Activated CD4-positive, alpha-beta T cell treated with anti-CD3 and anti-CD28 coated beads, Interleukin-2, Interleukin-6, amounts not matched to agents 100 ng/mL and 50 ng/mL, durations not matched to agents 16 hours and 8 hours (primary cell): Measurements from ENCODE around the gene SCNN1G.
A peak's percentile ranks its signal among the peaks of the same experiment; 100 is the strongest.
"Not testable (repeated sequence)": the region's sequence is repeated elsewhere in the genome, so short reads cannot be mapped to it uniquely, and the experiment has no call there.

Source experiments
- DNase-seq: peaks from one replicate; pipeline ENCODE4 v3.0.0-alpha.2; 2020

The SCNN1G gene

DNA sequence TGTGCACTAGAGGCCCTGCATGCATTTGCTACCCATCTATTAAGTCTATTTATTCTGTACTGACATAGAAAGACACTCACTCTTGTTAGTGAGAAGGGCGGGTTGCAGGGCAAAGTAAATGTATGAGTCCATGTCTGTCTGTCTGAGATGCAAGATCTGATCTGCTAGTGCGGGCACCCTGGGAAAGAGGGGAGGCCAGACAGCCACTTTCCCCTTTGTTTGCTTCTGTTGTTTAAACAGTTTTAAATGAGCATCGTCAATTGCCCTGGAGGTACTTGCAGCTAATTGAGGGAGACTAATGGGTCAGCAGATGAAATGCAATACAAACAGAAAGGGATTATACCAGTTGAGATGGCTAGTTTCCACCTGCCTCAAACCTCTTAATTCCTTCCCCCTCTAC, 24.9 kb downstream of the SCNN1G start:
- no peak for DNase-seq

- no peak for DNase-seq
These were observed 27.1 kb downstream of the SCNN1G start for GRCh38 chr16:23209606-23210005.

- DNase-seq, result no peak
These were observed 31.3 kb downstream of the SCNN1G start for GRCh38 chr16:23213831-23214230.

GRCh38 chr16:23214796-23215195, 32.3 kb downstream of the SCNN1G start:
- no peak for DNase-seq

- DNase-seq, result no peak
These were observed 32.9 kb downstream of the SCNN1G start for GRCh38 chr16:23215435-23215834.

DNA sequence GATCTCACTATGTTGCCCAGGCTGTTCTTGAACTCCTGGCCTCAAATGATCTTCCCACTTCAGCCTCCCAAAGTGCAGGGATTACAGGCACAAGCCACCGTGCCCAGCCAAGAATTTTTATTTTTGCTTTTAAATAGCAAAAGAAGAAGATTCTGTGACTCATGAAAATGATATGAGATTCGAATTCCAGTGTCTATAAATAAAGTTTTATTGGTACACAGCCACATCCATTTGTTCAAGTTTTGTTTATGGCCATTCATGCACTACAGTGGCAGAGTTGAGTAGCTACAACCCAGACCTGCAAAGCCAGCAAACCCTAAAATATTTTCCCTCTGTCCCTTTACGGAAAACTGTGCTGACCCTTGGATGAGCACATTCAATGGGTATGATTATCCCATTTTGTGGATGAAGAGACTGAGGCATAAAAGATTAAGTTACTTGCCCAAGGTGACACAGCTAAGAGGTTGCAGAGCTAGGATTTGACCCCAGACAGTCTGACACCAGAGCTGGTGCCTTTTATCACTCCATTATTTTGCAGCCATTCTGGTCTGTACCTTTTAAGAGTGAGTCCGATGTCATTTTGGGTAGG, 34.2 kb downstream of the SCNN1G start:
- no peak for DNase-seq

- DNase-seq, result no peak
These were observed 35.1 kb downstream of the SCNN1G start for GRCh38 chr16:23217646-23218045.

DNA sequence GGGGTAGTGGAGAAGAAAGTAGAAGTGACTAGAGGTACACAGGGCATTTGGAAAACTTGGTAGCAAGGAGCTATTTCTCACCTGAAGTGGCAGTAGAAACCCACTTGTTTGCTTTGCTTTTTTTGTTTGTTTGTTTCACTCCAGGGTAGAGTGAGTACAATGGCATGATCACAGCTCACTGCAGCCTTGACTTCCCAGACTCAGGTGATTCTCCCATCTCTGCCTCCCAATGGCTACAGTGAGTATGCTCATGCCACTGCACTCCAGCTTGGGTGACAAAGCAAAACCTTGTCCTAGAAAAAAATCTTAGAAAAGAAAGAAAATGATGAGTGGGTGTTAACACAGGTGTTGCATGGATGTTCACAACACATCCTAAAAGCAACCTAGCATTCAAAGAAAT, 40.4 kb downstream of the SCNN1G start:
- no peak for DNase-seq

- DNase-seq, result no peak
These were observed 40.8 kb downstream of the SCNN1G start for GRCh38 chr16:23223368-23223767.

DNA sequence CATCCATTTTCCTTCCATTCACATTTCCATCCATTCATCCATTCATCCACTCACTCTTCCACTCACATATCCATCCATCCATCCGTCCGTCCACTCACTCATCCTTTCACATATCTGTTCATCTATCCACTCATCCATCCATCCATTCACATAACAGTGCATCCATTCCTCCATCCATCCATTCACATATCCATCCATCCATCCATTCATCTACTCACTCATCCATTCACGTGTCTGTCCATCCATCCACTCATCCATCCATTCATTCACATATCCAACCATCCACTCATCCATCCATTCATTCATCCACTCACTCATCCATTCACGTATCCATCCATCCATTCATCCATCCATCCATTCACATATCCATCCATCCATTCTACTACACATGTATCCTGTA, 42.6 kb downstream of the SCNN1G start:
- no peak for DNase-seq

- no peak for DNase-seq
These were observed 43.1 kb downstream of the SCNN1G start for GRCh38 chr16:23225634-23226033.

GRCh38 chr16:23227529-23227928, 45.0 kb downstream of the SCNN1G start:
- no peak for DNase-seq

DNA sequence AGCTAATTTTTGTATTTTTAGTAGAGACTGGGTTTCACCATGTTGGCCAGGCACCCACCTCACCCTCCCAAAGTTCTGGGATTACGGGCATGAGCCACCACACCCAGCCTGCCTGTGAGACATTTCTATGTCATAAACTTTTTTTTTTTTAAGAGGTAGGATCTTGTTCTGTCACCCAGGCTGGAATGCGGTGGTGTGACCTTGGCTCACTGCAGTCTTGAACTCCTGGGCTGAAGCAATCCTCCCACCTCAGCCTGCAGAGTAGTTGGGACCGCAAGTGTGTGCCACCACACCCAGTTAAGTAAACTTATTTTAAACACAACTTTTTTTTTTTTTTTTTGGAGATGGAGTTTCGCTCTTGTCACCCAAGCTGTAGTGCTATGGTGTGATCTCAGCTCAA, 47.2 kb downstream of the SCNN1G start:
- no peak for DNase-seq

DNA sequence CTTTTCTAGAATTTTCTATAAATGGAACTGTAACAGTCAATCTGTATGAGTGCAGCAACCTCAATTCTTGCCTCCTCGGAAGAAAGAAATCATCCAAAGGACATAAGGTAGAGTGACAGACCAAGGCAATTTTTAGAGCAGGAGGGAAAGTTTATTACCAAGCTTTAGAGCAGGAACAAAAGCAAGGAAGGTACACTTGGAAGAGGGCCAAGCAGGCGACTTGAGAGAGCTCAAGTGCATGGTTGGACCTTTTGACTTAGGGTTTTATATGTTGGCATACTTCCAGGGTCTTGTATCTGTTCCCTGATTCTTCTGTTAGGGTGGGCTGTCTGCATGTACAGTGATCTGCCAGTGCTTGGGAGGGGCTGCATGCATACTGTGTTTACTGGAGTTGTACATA, 50.3 kb downstream of the SCNN1G start:
- no peak for DNase-seq

- no peak for DNase-seq
These were observed 52.6 kb downstream of the SCNN1G start for GRCh38 chr16:23235176-23235575.

DNA sequence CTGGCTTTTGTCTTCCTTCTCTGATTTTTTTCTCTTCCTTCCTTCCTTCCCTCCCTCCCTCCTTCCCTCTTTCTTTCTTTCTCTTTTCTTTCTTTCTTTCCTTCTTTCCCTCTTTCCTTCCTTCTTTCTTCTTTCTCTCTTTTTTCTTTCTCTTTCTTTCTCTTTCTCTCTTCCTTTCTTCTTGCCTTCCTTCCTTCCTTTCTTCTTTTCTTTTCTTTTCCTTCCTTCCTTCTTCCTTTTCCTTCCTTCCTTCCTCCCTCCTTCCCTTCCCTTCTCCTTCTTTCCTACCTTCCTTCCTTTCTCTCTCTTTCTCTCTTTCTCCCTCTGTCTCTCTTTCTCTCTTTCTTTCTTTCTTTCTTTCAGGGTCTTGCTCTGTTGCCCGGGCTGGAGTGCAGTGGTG, 54.4 kb downstream of the SCNN1G start:
- no peak for DNase-seq

GRCh38 chr16:23240994-23241393, 58.4 kb downstream of the SCNN1G start:
- no peak for DNase-seq

DNA sequence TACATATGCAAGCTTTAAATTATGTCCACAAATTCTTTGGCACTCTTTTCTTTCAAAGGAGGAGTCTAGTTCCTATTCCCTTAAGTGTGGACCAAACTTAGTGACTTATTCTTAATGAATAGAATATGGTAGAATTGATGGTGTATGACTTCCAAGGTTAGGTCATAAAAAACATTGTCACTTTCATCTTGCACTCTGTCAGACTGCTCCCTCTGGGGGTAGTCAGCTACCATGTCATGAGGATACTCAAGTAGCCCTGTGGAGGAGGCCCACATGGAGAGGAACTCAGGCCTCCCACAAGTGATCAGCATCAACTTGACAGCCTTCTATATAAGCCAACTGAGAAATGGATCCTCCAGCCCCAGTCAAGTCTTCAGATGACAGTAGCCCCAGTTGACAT, 61.6 kb downstream of the SCNN1G start:
- DNase-seq, result no peak

DNA sequence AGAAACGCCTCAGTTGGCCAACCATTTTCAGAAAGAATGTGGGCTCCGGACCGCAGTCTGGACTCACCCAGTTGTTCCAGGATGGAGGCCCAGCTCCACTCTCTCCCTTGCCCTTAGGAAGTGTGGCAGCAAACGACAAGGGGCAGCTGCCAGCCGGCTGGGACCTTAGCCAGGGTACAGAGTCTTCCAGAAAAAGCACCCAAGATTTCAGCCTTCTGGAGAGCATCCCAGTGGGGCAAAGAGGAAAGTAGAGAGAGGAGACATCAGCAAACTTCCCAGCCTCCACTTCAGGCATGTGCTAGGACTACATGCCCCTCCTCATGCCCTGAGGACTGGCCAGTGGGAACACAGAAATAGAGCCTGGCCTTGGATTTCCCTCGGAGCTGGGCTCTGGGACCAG, 62.7 kb downstream of the SCNN1G start:
- DNase-seq, result no peak

DNA sequence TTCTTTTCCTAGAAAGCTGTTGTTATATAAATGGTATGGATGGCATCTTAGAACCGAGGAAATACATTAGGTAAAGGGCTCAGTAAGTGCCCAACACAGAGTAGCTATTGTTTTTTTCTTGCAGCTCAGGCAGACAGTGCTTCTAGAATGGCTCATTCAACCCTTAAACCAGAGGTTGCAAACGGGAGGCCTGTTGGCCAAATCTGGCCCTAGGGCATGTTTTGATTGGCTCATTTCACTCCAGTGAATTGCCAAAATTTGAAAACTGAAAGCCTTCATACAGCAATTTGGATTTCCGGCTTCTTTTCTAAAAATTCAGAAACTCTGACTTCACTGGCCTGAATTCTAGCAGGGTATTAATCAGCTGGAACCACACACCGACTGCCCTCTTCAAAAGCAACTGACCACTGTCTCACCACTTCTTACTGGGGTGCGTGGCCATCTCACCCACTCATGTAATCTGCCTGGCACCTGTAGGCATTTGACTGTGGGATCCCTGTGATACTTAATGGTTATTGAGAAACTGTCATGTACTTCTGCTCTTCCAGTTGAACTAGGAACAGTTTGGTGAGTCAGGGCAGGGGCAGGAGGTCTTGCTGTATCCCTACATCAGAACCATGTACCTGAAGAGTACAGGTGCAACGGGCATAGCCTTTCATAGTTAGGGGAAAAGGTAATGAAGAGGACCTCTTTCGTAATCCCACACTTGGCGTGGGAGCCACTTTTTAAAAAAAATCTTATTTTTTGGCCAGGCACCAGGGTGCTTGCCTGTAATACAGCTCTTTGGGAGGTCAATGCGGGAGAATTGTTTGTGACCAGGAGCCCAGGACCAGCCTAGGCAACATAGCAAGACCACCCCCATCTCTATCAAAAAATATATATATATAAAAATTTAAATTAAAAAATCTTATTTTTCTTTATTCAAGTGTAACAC, 66.0 kb downstream of the SCNN1G start:
- no peak for DNase-seq

DNA sequence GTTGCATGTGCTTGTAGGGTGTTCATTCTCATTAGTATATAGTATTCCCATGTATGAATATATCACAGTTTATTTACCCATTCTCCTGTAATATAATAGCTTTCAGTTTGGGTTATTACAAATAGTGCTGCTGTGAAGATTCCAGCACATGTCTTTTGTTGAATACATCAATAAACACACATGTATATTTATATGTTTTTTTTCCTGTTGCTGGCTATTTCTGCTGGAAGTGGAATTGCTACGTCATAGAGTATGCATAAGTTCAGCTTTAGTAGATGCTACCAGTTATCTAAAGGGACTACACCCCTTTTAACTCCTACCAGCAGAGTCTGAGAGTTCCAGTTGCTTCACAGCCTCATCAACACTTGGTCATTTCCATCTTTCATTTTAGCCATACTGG, 67.3 kb downstream of the SCNN1G start:
- no peak for DNase-seq

DNA sequence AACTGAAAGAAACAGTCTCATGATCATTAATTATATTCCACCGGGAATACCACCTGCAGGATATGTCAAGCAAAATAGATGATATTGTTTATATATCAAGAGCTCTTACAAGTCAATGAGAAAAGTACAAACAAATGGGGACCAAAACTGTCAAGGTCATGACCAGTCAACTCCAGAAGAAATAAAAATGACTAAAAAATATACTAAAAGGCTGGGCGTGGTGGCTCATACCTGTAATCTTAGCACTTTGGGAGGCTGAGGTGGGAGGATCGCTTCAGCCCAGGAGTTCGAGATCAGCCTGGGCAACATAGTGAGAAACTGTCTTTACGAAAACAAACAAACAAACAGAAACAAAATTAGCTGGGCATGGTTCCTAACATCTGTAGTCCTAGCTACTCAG, 69.8 kb downstream of the SCNN1G start:
- DNase-seq, result peak; percentile 12

GRCh38 chr16:23253650-23254049, 71.1 kb downstream of the SCNN1G start:
- not testable (repeated sequence) for DNase-seq

- no peak for DNase-seq
These were observed 71.8 kb downstream of the SCNN1G start for GRCh38 chr16:23254338-23254737.

DNA sequence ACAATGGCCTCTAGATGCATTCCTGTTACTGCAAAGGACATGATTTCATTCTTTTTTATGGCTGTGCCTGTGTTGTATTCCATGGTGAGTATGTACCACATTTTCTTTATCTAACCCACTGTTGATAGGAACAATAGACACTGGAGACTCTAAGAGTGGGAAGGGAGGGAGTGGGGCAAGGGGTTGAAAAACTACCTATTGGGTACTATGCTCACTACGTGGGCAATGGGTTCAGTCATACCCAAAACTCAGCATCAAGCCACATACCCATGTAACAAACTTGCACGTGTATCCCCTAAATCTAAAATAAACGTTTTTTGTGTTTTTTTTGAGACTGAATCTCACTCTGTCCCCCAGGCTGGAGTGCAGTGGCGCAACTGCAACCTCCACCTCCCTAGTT, 72.5 kb downstream of the SCNN1G start:
- no peak for DNase-seq
